ENCODE data around the gene MAP4K5. TPM values are rescaled to one million over a fixed set of nuclear protein-coding genes. Genes with fewer than 3 reads are reported as not detected.

Gene MAP4K5
- total RNA-seq, 1 experiment from 2014 or later, result 33.1 TPM

GRCh38 chr14:50425105-50425504 is 107.3 kb downstream of the MAP4K5 start:
- no peaks in the 10 kb centered on the region for H3K27me3 ChIP-seq (ENCODE audit: control insufficient read depth, insufficient read depth, low read length)
- H3K9me3 ChIP-seq (ENCODE audit: control insufficient read depth, insufficient read depth, low read depth, low read length), result no peaks in the 10 kb centered on the region
- POLR2A ChIA-PET, result no interaction called here
- H3K27ac ChIP-seq (ENCODE audit: low read length), result no peak overlapping the region
- H3K4me1 ChIP-seq (ENCODE audit: control insufficient read depth, insufficient read depth, low read length), result no peaks in the 10 kb centered on the region
- CTCF ChIA-PET, result no interaction called here
- no peak overlapping the region for H3K4me3 ChIP-seq (ENCODE audit: low read depth in 2 of 2, low read length in 2 of 2)
- in situ Hi-C loops (cut with HindIII; ENCODE audit: low pct_unique_long_range_greater_than_20kb, low sequenced_read_pairs), result no loop called here
- ATAC-seq (no peak), DNase-seq (ENCODE audit: low read depth, low spot score) (no peak)
- TF ChIP-seq POLR2AphosphoS5 (IDR thresholded peaks at IDR 0.05; ENCODE audit: low read depth, low read length), result no peak
- no peak for TF ChIP-seq TCF7L2 (IDR thresholded peaks at IDR 0.05; ENCODE audit: low read depth, low read length)
- TF ChIP-seq, protein P1, sequence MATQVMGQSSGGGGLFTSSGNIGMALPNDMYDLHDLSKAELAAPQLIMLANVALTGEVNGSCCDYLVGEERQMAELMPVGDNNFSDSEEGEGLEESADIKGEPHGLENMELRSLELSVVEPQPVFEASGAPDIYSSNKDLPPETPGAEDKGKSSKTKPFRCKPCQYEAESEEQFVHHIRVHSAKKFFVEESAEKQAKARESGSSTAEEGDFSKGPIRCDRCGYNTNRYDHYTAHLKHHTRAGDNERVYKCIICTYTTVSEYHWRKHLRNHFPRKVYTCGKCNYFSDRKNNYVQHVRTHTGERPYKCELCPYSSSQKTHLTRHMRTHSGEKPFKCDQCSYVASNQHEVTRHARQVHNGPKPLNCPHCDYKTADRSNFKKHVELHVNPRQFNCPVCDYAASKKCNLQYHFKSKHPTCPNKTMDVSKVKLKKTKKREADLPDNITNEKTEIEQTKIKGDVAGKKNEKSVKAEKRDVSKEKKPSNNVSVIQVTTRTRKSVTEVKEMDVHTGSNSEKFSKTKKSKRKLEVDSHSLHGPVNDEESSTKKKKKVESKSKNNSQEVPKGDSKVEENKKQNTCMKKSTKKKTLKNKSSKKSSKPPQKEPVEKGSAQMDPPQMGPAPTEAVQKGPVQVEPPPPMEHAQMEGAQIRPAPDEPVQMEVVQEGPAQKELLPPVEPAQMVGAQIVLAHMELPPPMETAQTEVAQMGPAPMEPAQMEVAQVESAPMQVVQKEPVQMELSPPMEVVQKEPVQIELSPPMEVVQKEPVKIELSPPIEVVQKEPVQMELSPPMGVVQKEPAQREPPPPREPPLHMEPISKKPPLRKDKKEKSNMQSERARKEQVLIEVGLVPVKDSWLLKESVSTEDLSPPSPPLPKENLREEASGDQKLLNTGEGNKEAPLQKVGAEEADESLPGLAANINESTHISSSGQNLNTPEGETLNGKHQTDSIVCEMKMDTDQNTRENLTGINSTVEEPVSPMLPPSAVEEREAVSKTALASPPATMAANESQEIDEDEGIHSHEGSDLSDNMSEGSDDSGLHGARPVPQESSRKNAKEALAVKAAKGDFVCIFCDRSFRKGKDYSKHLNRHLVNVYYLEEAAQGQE (IDR thresholded peaks at IDR 0.05; ENCODE audit: insufficient read depth in 1 of 2, low read depth in 2 of 2, low read length in 1 of 2), result no peak
- TF ChIP-seq, protein P2, sequence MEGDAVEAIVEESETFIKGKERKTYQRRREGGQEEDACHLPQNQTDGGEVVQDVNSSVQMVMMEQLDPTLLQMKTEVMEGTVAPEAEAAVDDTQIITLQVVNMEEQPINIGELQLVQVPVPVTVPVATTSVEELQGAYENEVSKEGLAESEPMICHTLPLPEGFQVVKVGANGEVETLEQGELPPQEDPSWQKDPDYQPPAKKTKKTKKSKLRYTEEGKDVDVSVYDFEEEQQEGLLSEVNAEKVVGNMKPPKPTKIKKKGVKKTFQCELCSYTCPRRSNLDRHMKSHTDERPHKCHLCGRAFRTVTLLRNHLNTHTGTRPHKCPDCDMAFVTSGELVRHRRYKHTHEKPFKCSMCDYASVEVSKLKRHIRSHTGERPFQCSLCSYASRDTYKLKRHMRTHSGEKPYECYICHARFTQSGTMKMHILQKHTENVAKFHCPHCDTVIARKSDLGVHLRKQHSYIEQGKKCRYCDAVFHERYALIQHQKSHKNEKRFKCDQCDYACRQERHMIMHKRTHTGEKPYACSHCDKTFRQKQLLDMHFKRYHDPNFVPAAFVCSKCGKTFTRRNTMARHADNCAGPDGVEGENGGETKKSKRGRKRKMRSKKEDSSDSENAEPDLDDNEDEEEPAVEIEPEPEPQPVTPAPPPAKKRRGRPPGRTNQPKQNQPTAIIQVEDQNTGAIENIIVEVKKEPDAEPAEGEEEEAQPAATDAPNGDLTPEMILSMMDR (IDR thresholded peaks at IDR 0.05), result no peak
- no peak for TF ChIP-seq SIN3A (IDR thresholded peaks at IDR 0.05; ENCODE audit: borderline replicate concordance, insufficient read depth, low read depth, low read length)
- no TSS peak for BruUV-seq (replicated peaks)
- peaks cover 2% of the 10 kb centered on the region; the same call in 1 of the 2 replicates for H3K36me3 ChIP-seq (ENCODE audit: control insufficient read depth, insufficient read depth, low read length)
- intact Hi-C loops (cut with micrococcal nuclease; ENCODE audit: unreplicated experiment), result no loop called here

DNA sequence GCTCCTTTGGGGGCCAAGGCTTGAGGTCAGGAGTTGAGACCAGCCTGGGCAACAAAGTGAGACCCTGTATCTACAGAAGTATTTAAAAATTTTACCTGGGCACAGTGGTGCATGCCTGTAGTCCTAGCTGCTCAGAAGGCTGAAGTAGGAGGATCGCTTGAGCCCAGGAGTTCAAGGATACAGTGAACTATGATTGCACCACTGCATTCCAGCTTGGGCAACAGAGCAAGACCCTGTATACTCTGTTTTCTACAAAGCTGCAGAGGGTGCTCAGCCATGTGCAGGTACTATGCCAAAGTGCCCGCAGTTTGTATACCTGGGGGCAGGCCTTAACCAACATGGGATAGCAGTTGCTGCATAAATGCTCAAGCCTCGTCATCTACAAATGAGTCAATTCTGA is 108.8 kb downstream of the MAP4K5 start:
- Histone ChIP-seq H3K4me3 (ENCODE audit: low read depth in 2 of 2, low read length in 2 of 2) (no peak overlapping the region), H3K4me1 (ENCODE audit: control insufficient read depth, insufficient read depth, low read length) (no peaks in the 10 kb centered on the region), H3K9me3 (ENCODE audit: control insufficient read depth, insufficient read depth, low read depth, low read length) (no peaks in the 10 kb centered on the region), H3K36me3 (ENCODE audit: control insufficient read depth, insufficient read depth, low read length) (peaks cover 5% of the 10 kb centered on the region; the same call in 1 of the 2 replicates), H3K27ac (ENCODE audit: low read length) (no peak overlapping the region), H3K27me3 (ENCODE audit: control insufficient read depth, insufficient read depth, low read length) (no peaks in the 10 kb centered on the region)
- ATAC-seq, result no peak
- TF ChIP-seq TCF7L2 (IDR thresholded peaks at IDR 0.05; ENCODE audit: low read depth, low read length), result no peak
- no TSS peak for BruUV-seq (replicated peaks)
- CTCF ChIA-PET, result no interaction called here
- in situ Hi-C loops (cut with HindIII; ENCODE audit: low pct_unique_long_range_greater_than_20kb, low sequenced_read_pairs) (no loop called here), intact Hi-C loops (cut with micrococcal nuclease; ENCODE audit: unreplicated experiment) (no loop called here)
- POLR2A ChIA-PET, result no interaction called here
- DNase-seq (ENCODE audit: low read depth, low spot score), result no peak

GRCh38 chr14:50421499-50421898 is 110.9 kb downstream of the MAP4K5 start:
- Histone ChIP-seq H3K4me1 (ENCODE audit: control insufficient read depth, insufficient read depth, low read length) (no peaks in the 10 kb centered on the region), H3K9me3 (ENCODE audit: control insufficient read depth, insufficient read depth, low read depth, low read length) (no peaks in the 10 kb centered on the region), H3K27ac (ENCODE audit: low read length) (no peak overlapping the region), H3K27me3 (ENCODE audit: control insufficient read depth, insufficient read depth, low read length) (no peaks in the 10 kb centered on the region), H3K36me3 (ENCODE audit: control insufficient read depth, insufficient read depth, low read length) (peaks cover 5% of the 10 kb centered on the region; the same call in 1 of the 2 replicates), H3K4me3 (ENCODE audit: low read depth in 2 of 2, low read length in 2 of 2) (no peak overlapping the region)
- BruUV-seq (replicated peaks), result no TSS peak
- TF ChIP-seq TCF7L2 (IDR thresholded peaks at IDR 0.05; ENCODE audit: low read depth, low read length) (no peak), POLR2AphosphoS5 (IDR thresholded peaks at IDR 0.05; ENCODE audit: low read depth, low read length) (no peak)
- TF ChIP-seq, protein P2 (IDR thresholded peaks at IDR 0.05), result no peak
- TF ChIP-seq, protein P1 (IDR thresholded peaks at IDR 0.05; ENCODE audit: insufficient read depth in 1 of 2, low read depth in 2 of 2, low read length in 1 of 2), result no peak
- DNase-seq (ENCODE audit: low read depth, low spot score), result no peak
- intact Hi-C loops (cut with micrococcal nuclease; ENCODE audit: unreplicated experiment), result no loop called here
- ChIA-PET CTCF (no interaction called here), POLR2A (no interaction called here)
- in situ Hi-C loops (cut with HindIII; ENCODE audit: low pct_unique_long_range_greater_than_20kb, low sequenced_read_pairs), result no loop called here
- no peak for ATAC-seq

Measured in Panc1 (cell line).